ENCODE measurements around the gene ZNF70. TPM values are rescaled to one million over a fixed set of nuclear protein-coding genes. Genes with fewer than 3 reads are reported as not detected.

The ZNF70 gene
- total and polyA plus RNA-seq, 7 donors = 0.23 to 5.5 (median 2.6) TPM

DNA sequence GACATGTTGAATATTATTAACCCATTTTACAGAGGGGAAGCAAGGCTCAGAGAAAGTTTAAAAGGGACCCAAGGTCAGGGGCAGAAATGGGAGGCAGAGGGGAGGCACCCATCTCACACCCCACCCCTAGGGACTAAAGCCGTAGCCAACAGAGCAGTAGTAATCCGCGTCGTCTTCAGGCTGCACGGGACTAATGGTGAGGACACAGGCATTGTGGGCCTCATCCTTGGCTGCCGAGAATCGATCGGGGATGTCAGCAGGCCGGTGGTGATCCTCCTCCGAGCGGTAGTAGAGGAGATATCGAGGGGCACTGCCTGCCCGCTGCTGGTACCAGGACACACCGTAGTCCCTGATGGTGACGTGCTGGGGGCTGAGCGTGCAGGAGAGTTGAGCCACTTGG is 1.8 kb upstream of the ZNF70 start:
- Histone ChIP-seq H3K36me3 (no peaks in the 10 kb centered on the region), H3K4me1 (peaks cover 0 to 20% (median 17%) of the 10 kb centered on the region in 4 donors), H3K27ac (no peak overlapping the region), H3K27me3 (no peaks in the 10 kb centered on the region), H3K9me3 (no peaks in the 10 kb centered on the region), H3K4me3 (no peak overlapping the region)
- intact Hi-C loops (cut with DNase I) = no loop called here
- no peak for DNase-seq
- TF ChIP-seq, protein P1, sequence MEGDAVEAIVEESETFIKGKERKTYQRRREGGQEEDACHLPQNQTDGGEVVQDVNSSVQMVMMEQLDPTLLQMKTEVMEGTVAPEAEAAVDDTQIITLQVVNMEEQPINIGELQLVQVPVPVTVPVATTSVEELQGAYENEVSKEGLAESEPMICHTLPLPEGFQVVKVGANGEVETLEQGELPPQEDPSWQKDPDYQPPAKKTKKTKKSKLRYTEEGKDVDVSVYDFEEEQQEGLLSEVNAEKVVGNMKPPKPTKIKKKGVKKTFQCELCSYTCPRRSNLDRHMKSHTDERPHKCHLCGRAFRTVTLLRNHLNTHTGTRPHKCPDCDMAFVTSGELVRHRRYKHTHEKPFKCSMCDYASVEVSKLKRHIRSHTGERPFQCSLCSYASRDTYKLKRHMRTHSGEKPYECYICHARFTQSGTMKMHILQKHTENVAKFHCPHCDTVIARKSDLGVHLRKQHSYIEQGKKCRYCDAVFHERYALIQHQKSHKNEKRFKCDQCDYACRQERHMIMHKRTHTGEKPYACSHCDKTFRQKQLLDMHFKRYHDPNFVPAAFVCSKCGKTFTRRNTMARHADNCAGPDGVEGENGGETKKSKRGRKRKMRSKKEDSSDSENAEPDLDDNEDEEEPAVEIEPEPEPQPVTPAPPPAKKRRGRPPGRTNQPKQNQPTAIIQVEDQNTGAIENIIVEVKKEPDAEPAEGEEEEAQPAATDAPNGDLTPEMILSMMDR (IDR thresholded peaks at IDR 0.05) = no peak
- TF ChIP-seq POLR2A (IDR thresholded peaks at IDR 0.05) (no peak), POLR2AphosphoS5 (IDR thresholded peaks at IDR 0.05) (no peak), EP300 (IDR thresholded peaks at IDR 0.05) (no peak)
- WGBS, 2 donors = 81 to 92% methylated on average over 16 of the region's 16 CpGs

DNA sequence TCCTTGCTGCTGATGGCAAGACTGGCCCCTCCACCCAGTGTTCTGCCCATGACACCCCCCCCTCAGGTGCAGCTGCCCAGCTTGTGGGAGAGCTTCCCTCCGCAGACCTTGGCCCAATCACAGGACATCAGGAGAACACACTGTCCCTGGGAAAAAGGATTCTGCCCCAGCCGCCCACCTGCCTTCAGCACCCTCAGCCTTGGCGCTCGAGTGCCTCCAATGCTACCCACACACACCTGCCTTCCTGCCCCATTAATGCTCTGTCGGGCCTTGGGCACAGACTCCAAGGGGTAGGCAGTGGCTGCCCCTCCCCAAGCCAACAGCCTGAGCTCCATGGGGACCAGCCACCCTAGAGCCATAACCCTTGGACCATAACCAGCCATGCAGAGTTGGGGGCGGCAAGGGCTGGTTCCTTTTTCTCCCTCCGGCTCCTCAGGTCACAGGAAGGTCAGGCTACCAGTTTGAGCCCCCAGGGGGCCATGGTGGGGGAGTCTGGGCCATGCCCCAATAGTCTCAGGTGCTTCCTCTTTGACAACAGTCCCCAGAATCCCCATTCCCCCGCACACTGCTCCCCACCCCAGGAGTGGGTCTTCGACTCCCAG is 1.3 kb upstream of the ZNF70 start:
- DNase-seq = no peak
- TF ChIP-seq POLR2A (IDR thresholded peaks at IDR 0.05) (no peak), EP300 (IDR thresholded peaks at IDR 0.05) (no peak), POLR2AphosphoS5 (IDR thresholded peaks at IDR 0.05) (no peak)
- TF ChIP-seq, protein P1 (IDR thresholded peaks at IDR 0.05) = no peak
- Histone ChIP-seq H3K4me3 (no peak overlapping the region), H3K27me3 (no peaks in the 10 kb centered on the region), H3K27ac (peak overlapping the region in 3 of 4 donors; percentile 88 to 91 (median 89)), H3K36me3 (no peaks in the 10 kb centered on the region), H3K4me1 (peaks cover 0 to 20% (median 17%) of the 10 kb centered on the region in 4 donors), H3K9me3 (no peaks in the 10 kb centered on the region)
- WGBS, 2 donors = 58 to 87% methylated on average over 9 of the region's 9 CpGs
- intact Hi-C loops (cut with DNase I) = no loop called here

DNA sequence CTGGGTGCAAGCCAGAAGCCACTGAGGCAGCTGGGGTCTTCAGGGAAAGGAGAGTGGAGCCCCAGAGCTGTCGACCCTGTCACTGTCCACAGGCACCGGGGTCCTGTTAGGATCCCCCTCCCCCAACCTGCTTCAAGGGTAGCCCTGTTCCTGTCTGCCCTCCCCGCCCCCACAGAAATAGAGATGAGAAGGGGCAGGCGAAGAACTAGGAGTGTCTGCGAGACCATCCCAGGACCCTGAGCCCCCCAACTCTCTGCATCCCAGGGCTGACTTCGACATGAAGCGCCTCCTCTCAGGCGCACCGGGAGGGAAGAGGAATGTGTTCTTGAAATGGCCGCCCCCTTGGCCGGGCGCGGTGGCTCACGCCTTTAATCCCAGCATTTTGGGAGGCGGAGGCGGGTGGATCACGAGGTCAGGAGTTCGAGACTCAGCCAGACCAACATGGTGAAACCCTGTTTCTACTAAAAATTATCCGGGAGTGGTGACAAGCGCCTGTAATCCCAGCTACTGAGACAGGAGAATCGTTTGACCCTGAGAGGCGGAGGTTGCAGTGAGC is 607 bp upstream of the ZNF70 start:
- Histone ChIP-seq H3K36me3 (no peaks in the 10 kb centered on the region), H3K4me3 (peak overlapping the region; percentile 71 to 80 (median 78)), H3K27ac (peak overlapping the region; percentile 88 to 94 (median 90)), H3K9me3 (no peaks in the 10 kb centered on the region), H3K27me3 (no peaks in the 10 kb centered on the region), H3K4me1 (peaks cover 0 to 20% (median 17%) of the 10 kb centered on the region in 4 donors)
- intact Hi-C loops (cut with DNase I) = loop anchor here (2.0 kb wide), 1 partner anchor 17 kb away; no protein-coding TSS in a partner anchor
- DNase-seq = peak; percentile 77
- TF ChIP-seq, protein P1 (IDR thresholded peaks at IDR 0.05) = no peak
- no peak for TF ChIP-seq POLR2A (IDR thresholded peaks at IDR 0.05)
- TF ChIP-seq EP300 (IDR thresholded peaks at IDR 0.05) = no peak
- no peak for TF ChIP-seq POLR2AphosphoS5 (IDR thresholded peaks at IDR 0.05)
- WGBS, 2 donors = 12 to 18% methylated on average over 22 of the region's 22 CpGs

DNA sequence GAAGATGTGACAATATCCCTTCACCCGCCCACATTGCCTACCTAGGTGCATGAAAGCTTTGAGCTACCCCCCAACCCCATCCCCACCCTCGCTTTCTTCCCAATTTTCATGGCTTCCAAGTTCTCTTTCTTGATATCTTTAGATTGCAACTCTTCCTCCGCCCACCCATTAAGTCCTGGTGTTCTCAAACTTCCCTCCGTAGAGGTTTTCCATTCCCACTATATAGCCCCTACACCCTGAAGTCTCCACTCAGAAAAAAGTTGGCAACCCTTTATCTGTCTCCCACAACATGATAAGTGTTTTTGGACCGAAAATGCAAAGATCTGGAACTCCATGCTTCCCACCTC is 572 bp downstream of the ZNF70 start:
- 37 to 40% methylated on average over 5 of the region's 5 CpGs for WGBS, 2 donors
- intact Hi-C loops (cut with DNase I) = loop anchor here (2.0 kb wide), 1 partner anchor 18 kb away; no protein-coding TSS in a partner anchor

More for the DNA sequence above, 572 bp downstream of the ZNF70 start:
- peak overlapping the region; percentile 88 to 94 (median 90) for H3K27ac ChIP-seq
- no peak for DNase-seq
- no peaks in the 10 kb centered on the region for H3K9me3 ChIP-seq
- peaks cover 0 to under 1% (median under 1%) of the 10 kb centered on the region in 4 donors for H3K36me3 ChIP-seq
- H3K4me3 ChIP-seq = peak overlapping the region; percentile 71 to 80 (median 78)
- no peak for TF ChIP-seq POLR2A (IDR thresholded peaks at IDR 0.05)
- TF ChIP-seq EP300 (IDR thresholded peaks at IDR 0.05) = no peak
- no peak for TF ChIP-seq POLR2AphosphoS5 (IDR thresholded peaks at IDR 0.05)
- TF ChIP-seq, protein P1 (IDR thresholded peaks at IDR 0.05) = no peak
- H3K27me3 ChIP-seq = no peaks in the 10 kb centered on the region
- peaks cover 0 to 20% (median 17%) of the 10 kb centered on the region in 4 donors for H3K4me1 ChIP-seq
